Osteoblast (primary cell): ENCODE data around the gene GRID1. TPM values are rescaled to one million over a fixed set of nuclear protein-coding genes. Genes with fewer than 3 reads are reported as not detected.

Source experiments
- DNase-seq: peaks from one replicate; pipeline ENCODE4 v3.0.0; 2011; ENCODE audit warnings: low spot score, mixed read lengths; ENCODE audit not compliant: insufficient read length; ENCODE audit errors: missing footprints
- H2AFZ ChIP-seq: 2 replicates; pipeline ENCODE4 v1.6.0; 2011; ENCODE audit warnings: mild to moderate bottlenecking, low read length
- H3K27ac ChIP-seq: 2 replicates; pipeline ENCODE4 v1.5.1; 2011; ENCODE audit warnings: mild to moderate bottlenecking, low read depth, low read length, moderate library complexity
- H3K27me3 ChIP-seq: 2 replicates; pipeline ENCODE4 v1.6.0; 2012; ENCODE audit warnings: mild to moderate bottlenecking, control low read depth, inconsistent platforms, low read length, moderate library complexity; ENCODE audit not compliant: insufficient read depth
- H3K36me3 ChIP-seq: 2 replicates; pipeline ENCODE4 v1.5.1; 2011; ENCODE audit warnings: mild to moderate bottlenecking, low read length, control low read depth, moderate library complexity; ENCODE audit not compliant: insufficient read depth
- H3K4me1 ChIP-seq: 2 replicates; pipeline ENCODE4 v1.5.1; 2011; ENCODE audit warnings: mild to moderate bottlenecking, low read length, control low read depth, moderate library complexity; ENCODE audit not compliant: insufficient read depth
- H3K4me2 ChIP-seq: 2 replicates; pipeline ENCODE4 v1.6.0; 2011; ENCODE audit warnings: mild to moderate bottlenecking, low read length; ENCODE audit not compliant: insufficient read depth
- H3K4me3 ChIP-seq: fragments of 200-600 bp; sonication (generic); 3 replicates; pipeline ENCODE4 v1.5.1; 2012; ENCODE audit warnings: mild to moderate bottlenecking, low read length, inconsistent platforms; ENCODE audit not compliant: insufficient read depth
- H3K79me2 ChIP-seq: 2 replicates; pipeline ENCODE4 v1.6.0; 2012; ENCODE audit warnings: mild to moderate bottlenecking, low read length, control low read depth, inconsistent platforms; ENCODE audit not compliant: insufficient read depth
- H3K9me3 ChIP-seq: 2 replicates; pipeline ENCODE4 v1.5.1; 2011; ENCODE audit warnings: low read depth, low read length, control low read depth
- H4K20me1 ChIP-seq: 2 replicates; pipeline ENCODE4 v1.6.0; 2012; ENCODE audit warnings: mild to moderate bottlenecking, low read length, control low read depth; ENCODE audit not compliant: insufficient read depth
- total RNA-seq: library from RNA; depleted of rRNA; stranded (reverse); fragments of >200 nt; gene quantifications from 2 replicates; pipeline ENCODE4 v1.2.3, GENCODE V29; 2012
- TF ChIP-seq, protein P1 (sequence below): IDR thresholded peaks from 2 replicates; pipeline ENCODE4 v1.5.1; 2011; ENCODE audit warnings: mild to moderate bottlenecking, low read depth, low read length, moderate library complexity; ENCODE audit errors: extremely low read depth

GRID1 gene
- total RNA-seq, 1 donor: not detected

GRCh38 chr10:86282664-86283465, 83.7 kb downstream of the GRID1 start:
- Histone ChIP-seq H2AFZ (no peak overlapping the region), H3K9me3 (no peaks in the 10 kb centered on the region), H4K20me1 (no peaks in the 10 kb centered on the region), H3K36me3 (no peaks in the 10 kb centered on the region), H3K4me3 (no peak overlapping the region), H3K27ac (no peak overlapping the region), H3K27me3 (no peaks in the 10 kb centered on the region), H3K4me1 (no peaks in the 10 kb centered on the region), H3K79me2 (no peaks in the 10 kb centered on the region), H3K4me2 (no peak overlapping the region)
- TF ChIP-seq, protein P1, sequence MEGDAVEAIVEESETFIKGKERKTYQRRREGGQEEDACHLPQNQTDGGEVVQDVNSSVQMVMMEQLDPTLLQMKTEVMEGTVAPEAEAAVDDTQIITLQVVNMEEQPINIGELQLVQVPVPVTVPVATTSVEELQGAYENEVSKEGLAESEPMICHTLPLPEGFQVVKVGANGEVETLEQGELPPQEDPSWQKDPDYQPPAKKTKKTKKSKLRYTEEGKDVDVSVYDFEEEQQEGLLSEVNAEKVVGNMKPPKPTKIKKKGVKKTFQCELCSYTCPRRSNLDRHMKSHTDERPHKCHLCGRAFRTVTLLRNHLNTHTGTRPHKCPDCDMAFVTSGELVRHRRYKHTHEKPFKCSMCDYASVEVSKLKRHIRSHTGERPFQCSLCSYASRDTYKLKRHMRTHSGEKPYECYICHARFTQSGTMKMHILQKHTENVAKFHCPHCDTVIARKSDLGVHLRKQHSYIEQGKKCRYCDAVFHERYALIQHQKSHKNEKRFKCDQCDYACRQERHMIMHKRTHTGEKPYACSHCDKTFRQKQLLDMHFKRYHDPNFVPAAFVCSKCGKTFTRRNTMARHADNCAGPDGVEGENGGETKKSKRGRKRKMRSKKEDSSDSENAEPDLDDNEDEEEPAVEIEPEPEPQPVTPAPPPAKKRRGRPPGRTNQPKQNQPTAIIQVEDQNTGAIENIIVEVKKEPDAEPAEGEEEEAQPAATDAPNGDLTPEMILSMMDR: no peak
- no peak for DNase-seq

- H3K4me3 ChIP-seq: no peak overlapping the region
- TF ChIP-seq, protein P1: no peak
- H4K20me1 ChIP-seq: no peaks in the 10 kb centered on the region
- H2AFZ ChIP-seq: no peak overlapping the region
- no peak overlapping the region for H3K27ac ChIP-seq
- no peak overlapping the region for H3K4me2 ChIP-seq
- no peaks in the 10 kb centered on the region for H3K36me3 ChIP-seq
- no peaks in the 10 kb centered on the region for H3K4me1 ChIP-seq
- H3K79me2 ChIP-seq: no peaks in the 10 kb centered on the region
- no peaks in the 10 kb centered on the region for H3K9me3 ChIP-seq
- H3K27me3 ChIP-seq: no peaks in the 10 kb centered on the region
- no peak for DNase-seq
These were observed 85.2 kb downstream of the GRID1 start for GRCh38 chr10:86281396-86281795.

- Histone ChIP-seq H2AFZ (no peak overlapping the region), H4K20me1 (no peaks in the 10 kb centered on the region), H3K27ac (no peak overlapping the region), H3K9me3 (no peaks in the 10 kb centered on the region), H3K4me1 (no peaks in the 10 kb centered on the region), H3K36me3 (no peaks in the 10 kb centered on the region), H3K4me2 (no peak overlapping the region), H3K27me3 (no peaks in the 10 kb centered on the region), H3K79me2 (no peaks in the 10 kb centered on the region), H3K4me3 (no peak overlapping the region)
- DNase-seq: no peak
- TF ChIP-seq, protein P1: no peak
These were observed 97.3 kb downstream of the GRID1 start for GRCh38 chr10:86269332-86269731.

DNA sequence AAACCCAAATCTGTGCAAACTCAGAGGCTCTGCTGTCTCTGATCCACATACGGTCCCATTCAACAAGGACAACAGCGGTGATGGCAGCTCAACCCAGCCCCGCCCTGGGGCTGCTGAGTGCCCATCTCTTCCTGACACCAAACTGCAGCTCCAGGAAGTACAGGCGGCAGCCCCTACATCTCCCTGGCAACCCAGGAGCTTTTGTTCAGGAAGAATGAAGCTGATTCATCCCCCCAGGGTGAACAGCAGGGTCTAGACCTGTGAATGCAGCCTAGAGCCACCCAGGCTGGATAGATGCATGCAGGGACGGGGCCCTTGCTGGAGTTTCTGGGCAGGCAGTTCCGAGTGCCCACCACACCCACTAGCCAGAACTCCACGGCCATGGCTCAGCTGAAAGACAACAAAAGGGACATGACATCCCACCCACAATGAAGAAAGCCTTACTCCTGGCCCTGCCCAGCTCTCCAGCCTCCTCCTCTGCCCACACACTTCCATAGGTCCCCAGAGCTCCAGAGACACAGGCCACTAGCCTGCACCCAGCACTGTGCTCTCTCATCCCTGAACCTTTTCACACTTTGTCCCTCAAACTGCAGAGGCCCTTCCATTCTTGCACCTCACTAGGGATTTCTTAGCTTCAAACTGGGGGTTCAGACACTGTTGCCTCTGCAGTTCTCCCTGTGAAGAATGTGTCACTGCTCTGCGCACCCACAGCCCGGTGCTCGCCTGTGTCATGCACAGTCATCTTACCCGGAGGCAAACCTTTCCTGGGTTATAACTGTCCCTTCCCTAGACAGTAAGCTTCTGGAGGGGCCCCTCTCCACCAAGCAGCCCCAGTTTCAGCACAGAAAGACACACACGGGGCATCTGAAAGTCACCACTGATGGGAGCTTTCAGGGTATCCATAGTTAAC, 99.1 kb downstream of the GRID1 start:
- no peaks in the 10 kb centered on the region for H3K27me3 ChIP-seq
- no peaks in the 10 kb centered on the region for H4K20me1 ChIP-seq
- no peaks in the 10 kb centered on the region for H3K9me3 ChIP-seq
- no peak for DNase-seq
- H3K4me2 ChIP-seq: no peak overlapping the region
- no peaks in the 10 kb centered on the region for H3K79me2 ChIP-seq
- H3K36me3 ChIP-seq: no peaks in the 10 kb centered on the region
- no peak overlapping the region for H3K4me3 ChIP-seq
- no peak overlapping the region for H3K27ac ChIP-seq
- no peak overlapping the region for H2AFZ ChIP-seq
- no peaks in the 10 kb centered on the region for H3K4me1 ChIP-seq
- TF ChIP-seq, protein P1: no peak
